GM21737 (cell line): ENCODE data around the gene ZNF891.

Experiments
- ATAC-seq: cut with Tn5 transposase; IDR thresholded peaks from one replicate; pipeline ENCODE4 v1.9.1; 2021; ENCODE audit warnings: mild to moderate bottlenecking, moderate library complexity; ENCODE audit not compliant: unreplicated experiment

ZNF891 gene

GRCh38 chr12:133130038-133130807 is at the start of gene ZNF891, which contains the start of gene ZNF10:
TSS of gene ZNF891 (minus strand) at chr12:133130274. CDS start at chr12:133121918, 8,356 bp downstream.
TSS of gene ZNF10 (plus strand) at chr12:133130627. CDS start at chr12:133144493, 13,866 bp downstream.
- peak; percentile 93 for ATAC-seq

GRCh38 chr12:133174901-133175300 is 44.8 kb upstream of the ZNF891 start:
- no peak for ATAC-seq

GRCh38 chr12:133172491-133172890 is 42.4 kb upstream of the ZNF891 start:
- ATAC-seq, result no peak

- no peak for ATAC-seq
Observed at GRCh38 chr12:133165776-133166175, 35.7 kb upstream of the ZNF891 start.

GRCh38 chr12:133156125-133156690 is 26.1 kb upstream of the ZNF891 start:
- ATAC-seq, result no peak

GRCh38 chr12:133145981-133146380 is 15.9 kb upstream of the ZNF891 start:
- no peak for ATAC-seq

- no peak for ATAC-seq
Observed at GRCh38 chr12:133135747-133136146, 5.7 kb upstream of the ZNF891 start.

GRCh38 chr12:133130808-133131128 is 694 bp upstream of the ZNF891 start:
- ATAC-seq, result peak; percentile 3

- peak; percentile 10 for ATAC-seq
Observed at GRCh38 chr12:133129368-133130037, 571 bp downstream of the ZNF891 start.

GRCh38 chr12:133124674-133125073 is 5.4 kb downstream of the ZNF891 start:
- no peak for ATAC-seq

GRCh38 chr12:133120385-133121191 is 9.5 kb downstream of the ZNF891 start:
- no peak for ATAC-seq

- no peak for ATAC-seq
Observed at GRCh38 chr12:133108150-133108549, 21.9 kb downstream of the ZNF891 start.

GRCh38 chr12:133107121-133107520 is 23.0 kb downstream of the ZNF891 start:
- no peak for ATAC-seq

- ATAC-seq, result no peak
Observed at GRCh38 chr12:133106253-133106652, 23.8 kb downstream of the ZNF891 start.

- ATAC-seq, result no peak
Observed at GRCh38 chr12:133105620-133106019, 24.5 kb downstream of the ZNF891 start.

- no peak for ATAC-seq
Observed at GRCh38 chr12:133083345-133083744, 46.7 kb downstream of the ZNF891 start.

- ATAC-seq, result no peak
Observed at GRCh38 chr12:133081159-133081780, 48.8 kb downstream of the ZNF891 start.

GRCh38 chr12:133080368-133081158 is 49.5 kb downstream of the ZNF891 start, which contains the start of gene ZNF140:
TSS of gene ZNF140 (plus strand) at chr12:133080923. CDS start at chr12:133081321, 398 bp downstream.
- ATAC-seq, result peak; percentile 69

GRCh38 chr12:133080026-133080367 is 50.1 kb downstream of the ZNF891 start:
- peak; percentile 80 for ATAC-seq

GRCh38 chr12:133073836-133074235 is 56.2 kb downstream of the ZNF891 start:
- ATAC-seq, result no peak
